MCF 10A (cell line): ENCODE results near the gene SLC8A3. TPM values are rescaled to one million over a fixed set of nuclear protein-coding genes. Genes with fewer than 3 reads are reported as not detected.

Experiments
- BruUV-seq: library from RNA; stranded (reverse); fragments of 400-500 nt; replicated peaks from 2 replicates; lab custom pipeline; 2021; lab: Mats Ljungman, UMichigan
- CTCF ChIA-PET: fragments of 300-600 bp; sonication (Branson Sonifier 250); formaldehyde crosslinking; extraction: SDS; loops from one replicate; lab custom pipeline; 2021; ENCODE audit warnings: antibody characterized with exemption, inconsistent platforms; lab: Yijun Ruan, JAX
- POLR2A ChIA-PET: fragments of 300-600, 350-650 bp; sonication (Branson Sonifier 250); formaldehyde crosslinking; extraction: SDS; loops from one replicate; lab custom pipeline; 2020; ENCODE audit warnings: antibody characterized with exemption, inconsistent platforms; lab: Yijun Ruan, JAX
- DNase-seq: peaks from one replicate; pipeline ENCODE4 v3.0.0-alpha.2; 2018; ENCODE audit not compliant: unreplicated experiment
- H3K27ac Mint-ChIP-seq: one replicate; pipeline ENCODE4 v1.8.0; 2022; ENCODE audit warnings: mild to moderate bottlenecking, low read depth, mixed read lengths; ENCODE audit not compliant: unreplicated experiment
- H3K27me3 Mint-ChIP-seq: one replicate; pipeline ENCODE4 v1.8.0; 2022; ENCODE audit warnings: mixed read lengths; ENCODE audit not compliant: insufficient read depth, unreplicated experiment
- H3K36me3 Mint-ChIP-seq: one replicate; pipeline ENCODE4 v1.8.0; 2022; ENCODE audit warnings: mild to moderate bottlenecking, moderate library complexity, mixed read lengths; ENCODE audit not compliant: insufficient read depth, unreplicated experiment
- H3K4me1 Mint-ChIP-seq: one replicate; pipeline ENCODE4 v1.8.0; 2022; ENCODE audit warnings: mixed read lengths; ENCODE audit not compliant: insufficient read depth, unreplicated experiment
- H3K4me3 Mint-ChIP-seq: one replicate; pipeline ENCODE4 v1.8.0; 2022; ENCODE audit warnings: mild to moderate bottlenecking, moderate library complexity, mixed read lengths; ENCODE audit not compliant: unreplicated experiment
- H3K9me3 Mint-ChIP-seq: one replicate; pipeline ENCODE4 v1.8.0; 2022; ENCODE audit warnings: mixed read lengths; ENCODE audit not compliant: unreplicated experiment
- intact Hi-C: fragments of 100-400 bp; cut with micrococcal nuclease; formaldehyde crosslinking; loops from 2 replicates; pipeline ENCODE4 v1.14.1; 2022
- total RNA-seq: library from RNA; stranded (reverse); gene quantifications from 2 replicates; pipeline ENCODE4 v1.2.3, GENCODE V29; 2022
- TF ChIP-seq, protein P1 (sequence below): fragments of 200-600 bp; IDR thresholded peaks from one replicate; pipeline ENCODE4 v1.8.0; 2022; ENCODE audit warnings: antibody characterized with exemption, mild to moderate bottlenecking; ENCODE audit not compliant: unreplicated experiment

The SLC8A3 gene
- total RNA-seq, 1 experiment from 2014 or later, result not detected

DNA sequence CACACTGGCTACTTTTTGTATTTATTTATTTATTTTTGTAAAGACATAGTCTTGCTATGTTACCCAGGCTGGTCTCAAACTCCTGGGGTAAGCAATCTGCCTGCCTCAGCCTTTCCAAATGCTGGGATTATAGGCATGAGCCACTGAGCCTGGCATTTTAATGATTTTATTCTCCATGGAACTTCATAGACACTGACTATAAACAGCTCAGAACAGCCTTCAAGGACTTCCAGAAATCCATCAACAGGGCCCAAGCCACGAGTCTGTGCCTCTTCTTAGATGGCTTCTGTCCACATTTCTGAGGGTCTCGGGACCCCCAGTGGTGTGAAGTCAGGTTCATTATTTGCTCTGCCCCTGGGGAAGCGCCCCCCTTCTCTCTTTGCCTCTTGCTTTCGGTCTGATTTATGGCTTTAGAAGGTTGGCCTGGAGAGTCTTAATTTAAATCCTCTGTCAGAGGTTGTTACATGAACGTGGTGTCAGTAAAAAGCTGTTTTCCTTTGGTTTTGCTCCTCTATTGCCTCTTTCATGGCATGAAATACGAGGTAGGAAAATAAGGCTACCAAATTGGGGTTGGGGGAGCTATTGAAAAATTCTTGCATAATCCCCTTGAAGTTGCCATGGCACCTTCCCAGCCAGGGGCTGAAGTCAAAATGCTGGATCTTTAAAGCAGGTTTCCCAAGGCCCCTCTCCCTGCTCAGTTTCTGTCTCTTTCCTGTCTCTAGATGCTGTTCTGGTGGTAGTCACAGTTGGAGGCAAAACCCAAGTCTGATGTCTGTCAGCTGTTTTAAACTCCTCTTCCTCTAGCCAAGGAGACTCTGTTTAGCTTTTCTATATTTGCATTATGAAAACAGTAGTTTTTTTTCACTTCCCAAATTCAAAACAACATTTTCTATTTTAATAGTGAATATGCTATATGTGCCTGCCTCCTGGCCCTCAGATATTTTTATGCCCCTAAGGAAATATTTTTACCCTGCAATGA lies 180.2 kb downstream of the SLC8A3 start:
- intact Hi-C loops, result no loop called here
- POLR2A ChIA-PET, result interaction anchor here (1.5 to 6.3 kb wide), 2 partner anchors 10 to 11 kb away, joined by 3 to 66 read pairs; no protein-coding TSS in a partner anchor
- BruUV-seq, result no TSS peak
- no peak overlapping the region for H3K27ac Mint-ChIP-seq
- H3K27me3 Mint-ChIP-seq, result no peaks in the 10 kb centered on the region
- no peak for DNase-seq
- no peak overlapping the region for H3K4me3 Mint-ChIP-seq
- H3K36me3 Mint-ChIP-seq, result peaks cover 7% of the 10 kb centered on the region
- TF ChIP-seq, protein P1, sequence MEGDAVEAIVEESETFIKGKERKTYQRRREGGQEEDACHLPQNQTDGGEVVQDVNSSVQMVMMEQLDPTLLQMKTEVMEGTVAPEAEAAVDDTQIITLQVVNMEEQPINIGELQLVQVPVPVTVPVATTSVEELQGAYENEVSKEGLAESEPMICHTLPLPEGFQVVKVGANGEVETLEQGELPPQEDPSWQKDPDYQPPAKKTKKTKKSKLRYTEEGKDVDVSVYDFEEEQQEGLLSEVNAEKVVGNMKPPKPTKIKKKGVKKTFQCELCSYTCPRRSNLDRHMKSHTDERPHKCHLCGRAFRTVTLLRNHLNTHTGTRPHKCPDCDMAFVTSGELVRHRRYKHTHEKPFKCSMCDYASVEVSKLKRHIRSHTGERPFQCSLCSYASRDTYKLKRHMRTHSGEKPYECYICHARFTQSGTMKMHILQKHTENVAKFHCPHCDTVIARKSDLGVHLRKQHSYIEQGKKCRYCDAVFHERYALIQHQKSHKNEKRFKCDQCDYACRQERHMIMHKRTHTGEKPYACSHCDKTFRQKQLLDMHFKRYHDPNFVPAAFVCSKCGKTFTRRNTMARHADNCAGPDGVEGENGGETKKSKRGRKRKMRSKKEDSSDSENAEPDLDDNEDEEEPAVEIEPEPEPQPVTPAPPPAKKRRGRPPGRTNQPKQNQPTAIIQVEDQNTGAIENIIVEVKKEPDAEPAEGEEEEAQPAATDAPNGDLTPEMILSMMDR, result no peak
- CTCF ChIA-PET, result interaction anchor here (1.5 kb wide), 1 partner anchor 20 kb away, joined by 4 read pairs; no protein-coding TSS in a partner anchor
- no peaks in the 10 kb centered on the region for H3K9me3 Mint-ChIP-seq
- H3K4me1 Mint-ChIP-seq, result peaks cover 6% of the 10 kb centered on the region

DNA sequence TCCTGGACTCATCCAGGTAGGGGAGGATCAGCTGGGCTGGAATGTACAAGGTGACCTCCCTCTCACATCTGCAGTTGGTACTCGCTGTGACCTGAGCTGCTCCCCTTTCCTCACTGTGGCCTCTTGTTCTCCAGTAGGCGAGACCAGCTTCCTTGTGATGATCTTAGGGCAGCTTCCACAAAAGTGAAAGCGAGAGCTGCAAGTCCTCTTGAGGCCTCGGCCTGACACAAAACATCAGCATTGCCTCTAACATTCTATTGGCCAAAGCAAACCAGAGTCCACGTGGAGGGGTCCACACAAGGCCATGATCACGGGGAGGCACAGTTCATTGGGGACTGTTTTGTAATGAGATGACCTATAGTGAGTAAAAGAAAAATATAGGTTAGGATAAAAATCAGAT lies 182.1 kb downstream of the SLC8A3 start:
- H3K4me3 Mint-ChIP-seq, result no peak overlapping the region
- CTCF ChIA-PET, result interaction anchor here (0.7 to 1.6 kb wide), 2 partner anchors 21 to 302 kb away, joined by 3 to 9 read pairs; no protein-coding TSS in a partner anchor
- H3K36me3 Mint-ChIP-seq, result no peaks in the 10 kb centered on the region
- no peaks in the 10 kb centered on the region for H3K9me3 Mint-ChIP-seq
- peaks cover 6% of the 10 kb centered on the region for H3K4me1 Mint-ChIP-seq
- BruUV-seq, result no TSS peak
- intact Hi-C loops, result no loop called here
- POLR2A ChIA-PET, result interaction anchor here (1.4 kb wide), 1 partner anchor 12 kb away, joined by 3 read pairs; no protein-coding TSS in a partner anchor
- no peak overlapping the region for H3K27ac Mint-ChIP-seq
- H3K27me3 Mint-ChIP-seq, result no peaks in the 10 kb centered on the region
- TF ChIP-seq, protein P1, result no peak
- DNase-seq, result no peak

DNA sequence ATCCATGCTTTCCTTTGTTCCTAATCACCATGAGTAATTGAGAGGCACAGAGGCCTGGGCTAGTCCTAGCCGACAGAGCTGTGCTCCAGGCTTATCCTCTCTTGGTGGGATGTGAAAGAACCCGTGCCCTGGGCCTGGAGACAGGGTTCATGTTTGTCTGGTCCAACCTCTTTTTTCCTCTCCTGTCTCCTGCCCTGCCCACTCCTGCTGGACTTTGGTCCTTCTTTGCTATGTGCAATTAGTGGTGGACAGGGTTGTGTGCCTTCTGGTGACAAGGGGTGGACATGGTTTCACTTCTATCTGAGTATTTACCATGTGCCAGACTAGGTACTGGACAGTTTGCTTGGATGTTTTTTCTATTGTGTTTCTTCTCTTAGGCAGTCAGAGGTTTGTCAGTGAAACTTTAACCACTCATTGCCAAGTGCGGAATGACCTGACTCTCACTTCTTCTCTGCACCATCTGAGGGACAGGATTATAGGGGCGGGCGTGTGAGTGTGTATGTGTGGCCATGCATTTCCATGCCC lies 183.4 kb downstream of the SLC8A3 start:
- Mint-ChIP-seq H3K36me3 (no peaks in the 10 kb centered on the region), H3K4me1 (peaks cover 7% of the 10 kb centered on the region), H3K27me3 (no peaks in the 10 kb centered on the region), H3K27ac (peak overlapping the region; percentile 69), H3K9me3 (no peaks in the 10 kb centered on the region), H3K4me3 (no peak overlapping the region)
- no peak for DNase-seq
- ChIA-PET CTCF (no interaction called here), POLR2A (interaction anchor here (1.1 kb wide), 1 partner anchor 14 kb away, joined by 3 read pairs; no protein-coding TSS in a partner anchor)
- BruUV-seq, result no TSS peak
- TF ChIP-seq, protein P1, result no peak
- intact Hi-C loops, result no loop called here

DNA sequence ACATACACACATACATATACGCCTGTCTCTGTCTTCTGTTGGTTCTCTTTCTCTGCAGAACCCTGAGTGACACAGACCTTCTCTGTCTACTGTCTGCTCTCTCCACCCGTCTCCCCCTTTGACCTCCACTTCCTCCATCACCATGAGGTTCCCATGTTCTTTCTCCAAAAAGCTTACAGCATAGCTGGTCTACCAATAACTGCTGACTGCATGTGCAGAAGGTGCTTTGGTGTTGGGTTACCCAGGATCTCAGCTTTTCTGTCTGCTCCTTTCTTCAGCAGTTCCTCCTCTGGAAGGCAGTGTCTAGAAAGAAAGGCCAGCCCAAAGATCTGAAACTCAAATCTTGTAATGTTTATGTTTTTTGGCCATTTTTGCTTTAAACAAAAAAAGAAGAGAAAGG lies 184.0 kb downstream of the SLC8A3 start:
- H3K9me3 Mint-ChIP-seq, result no peaks in the 10 kb centered on the region
- intact Hi-C loops, result no loop called here
- peak overlapping the region; percentile 69 for H3K27ac Mint-ChIP-seq
- peaks cover 12% of the 10 kb centered on the region for H3K4me1 Mint-ChIP-seq
- ChIA-PET CTCF (no interaction called here), POLR2A (interaction anchor here (1.1 kb wide), 1 partner anchor 14 kb away, joined by 3 read pairs; no protein-coding TSS in a partner anchor)
- DNase-seq, result no peak
- H3K4me3 Mint-ChIP-seq, result no peak overlapping the region
- no peaks in the 10 kb centered on the region for H3K36me3 Mint-ChIP-seq
- H3K27me3 Mint-ChIP-seq, result no peaks in the 10 kb centered on the region
- BruUV-seq, result no TSS peak
- TF ChIP-seq, protein P1, result no peak
